ENCODE data around the gene GGCX. TPM values are rescaled to one million over a fixed set of nuclear protein-coding genes. Genes with fewer than 3 reads are reported as not detected.

Gene GGCX
- total RNA-seq = 10 to 100 TPM; 21.7 to 43.4 (median 31.0) TPM
- 10 to 100 TPM; 15.7 to 16.2 TPM for polyA plus RNA-seq

DNA sequence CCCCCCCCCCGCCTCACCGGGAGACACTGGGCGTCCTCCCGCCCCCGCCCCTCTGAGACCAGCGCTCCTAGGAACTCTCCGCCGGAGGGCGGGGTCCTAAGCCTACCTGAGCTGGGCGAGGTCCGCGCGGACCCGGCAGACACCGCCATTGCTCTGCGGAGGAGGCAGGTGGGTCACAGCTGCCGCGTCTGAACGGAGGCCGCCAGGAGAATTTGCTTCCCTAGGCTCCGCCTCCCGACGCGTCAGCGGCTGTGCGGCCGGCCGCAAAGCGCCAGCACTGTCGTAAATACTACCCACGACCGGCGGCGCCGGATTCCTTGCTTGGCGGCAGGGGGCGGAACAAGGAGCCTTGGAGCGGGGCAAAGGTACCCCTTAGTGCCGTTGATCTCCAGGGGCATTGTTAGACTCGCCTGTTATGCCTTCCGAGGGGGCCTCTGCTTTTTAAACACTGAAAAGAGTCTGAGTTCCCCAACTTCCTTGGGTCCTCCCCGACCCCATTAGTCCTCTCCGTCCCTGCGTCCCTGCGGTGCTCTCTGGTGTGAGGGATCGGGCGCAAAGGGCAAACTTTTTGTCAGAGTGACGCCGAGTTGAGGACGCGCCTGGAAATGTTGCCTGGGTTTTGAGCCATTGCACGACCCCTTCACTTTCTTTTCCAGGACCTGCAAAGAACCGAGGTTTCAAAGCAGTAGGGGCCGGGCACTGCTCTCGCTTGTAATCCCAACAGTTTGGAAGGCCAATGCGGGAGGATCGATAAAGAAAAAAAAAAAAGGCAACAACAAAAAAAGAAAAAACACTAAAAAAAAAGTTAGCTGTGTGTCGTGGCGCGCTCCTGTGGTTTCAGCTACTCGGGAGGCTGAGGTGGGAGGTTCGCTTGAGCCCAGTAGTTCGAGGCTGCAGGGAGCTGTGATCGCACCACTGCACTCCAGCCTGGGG, at the start of gene GGCX:
Gene GGCX, minus strand, starts transcription at position 214 of the 933 bp plus-strand sequence. Its CDS starts 65 bp downstream, at position 149.
- no peaks in the 10 kb centered on the region for H3K36me3 ChIP-seq
- H3K27me3 ChIP-seq = no peaks in the 10 kb centered on the region
- peak within 1 kb of the TSS; percentile 80 to 87 (median 84) for H3K27ac ChIP-seq
- ATAC-seq (peak; percentile 96 to 98 (median 96)), DNase-seq (peak; percentile 95 to 98 (median 96)), FAIRE-seq (no peak)
- H3K9me3 ChIP-seq = no peaks in the 10 kb centered on the region
- WGBS, 2 donors = 2 to 3% methylated on average over 63 to 64 of the region's 64 CpGs
- peak within 1 kb of the TSS; percentile 45 to 86 (median 76) for H3K4me3 ChIP-seq
- TF ChIP-seq, protein P1, sequence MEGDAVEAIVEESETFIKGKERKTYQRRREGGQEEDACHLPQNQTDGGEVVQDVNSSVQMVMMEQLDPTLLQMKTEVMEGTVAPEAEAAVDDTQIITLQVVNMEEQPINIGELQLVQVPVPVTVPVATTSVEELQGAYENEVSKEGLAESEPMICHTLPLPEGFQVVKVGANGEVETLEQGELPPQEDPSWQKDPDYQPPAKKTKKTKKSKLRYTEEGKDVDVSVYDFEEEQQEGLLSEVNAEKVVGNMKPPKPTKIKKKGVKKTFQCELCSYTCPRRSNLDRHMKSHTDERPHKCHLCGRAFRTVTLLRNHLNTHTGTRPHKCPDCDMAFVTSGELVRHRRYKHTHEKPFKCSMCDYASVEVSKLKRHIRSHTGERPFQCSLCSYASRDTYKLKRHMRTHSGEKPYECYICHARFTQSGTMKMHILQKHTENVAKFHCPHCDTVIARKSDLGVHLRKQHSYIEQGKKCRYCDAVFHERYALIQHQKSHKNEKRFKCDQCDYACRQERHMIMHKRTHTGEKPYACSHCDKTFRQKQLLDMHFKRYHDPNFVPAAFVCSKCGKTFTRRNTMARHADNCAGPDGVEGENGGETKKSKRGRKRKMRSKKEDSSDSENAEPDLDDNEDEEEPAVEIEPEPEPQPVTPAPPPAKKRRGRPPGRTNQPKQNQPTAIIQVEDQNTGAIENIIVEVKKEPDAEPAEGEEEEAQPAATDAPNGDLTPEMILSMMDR (IDR thresholded peaks at IDR 0.05) = no peak
- intact Hi-C loops (cut with DNase I) = no loop called here
- H3K4me1 ChIP-seq = peaks cover 0 to 15% (median 9%) of the 10 kb centered on the region in 3 donors

DNA sequence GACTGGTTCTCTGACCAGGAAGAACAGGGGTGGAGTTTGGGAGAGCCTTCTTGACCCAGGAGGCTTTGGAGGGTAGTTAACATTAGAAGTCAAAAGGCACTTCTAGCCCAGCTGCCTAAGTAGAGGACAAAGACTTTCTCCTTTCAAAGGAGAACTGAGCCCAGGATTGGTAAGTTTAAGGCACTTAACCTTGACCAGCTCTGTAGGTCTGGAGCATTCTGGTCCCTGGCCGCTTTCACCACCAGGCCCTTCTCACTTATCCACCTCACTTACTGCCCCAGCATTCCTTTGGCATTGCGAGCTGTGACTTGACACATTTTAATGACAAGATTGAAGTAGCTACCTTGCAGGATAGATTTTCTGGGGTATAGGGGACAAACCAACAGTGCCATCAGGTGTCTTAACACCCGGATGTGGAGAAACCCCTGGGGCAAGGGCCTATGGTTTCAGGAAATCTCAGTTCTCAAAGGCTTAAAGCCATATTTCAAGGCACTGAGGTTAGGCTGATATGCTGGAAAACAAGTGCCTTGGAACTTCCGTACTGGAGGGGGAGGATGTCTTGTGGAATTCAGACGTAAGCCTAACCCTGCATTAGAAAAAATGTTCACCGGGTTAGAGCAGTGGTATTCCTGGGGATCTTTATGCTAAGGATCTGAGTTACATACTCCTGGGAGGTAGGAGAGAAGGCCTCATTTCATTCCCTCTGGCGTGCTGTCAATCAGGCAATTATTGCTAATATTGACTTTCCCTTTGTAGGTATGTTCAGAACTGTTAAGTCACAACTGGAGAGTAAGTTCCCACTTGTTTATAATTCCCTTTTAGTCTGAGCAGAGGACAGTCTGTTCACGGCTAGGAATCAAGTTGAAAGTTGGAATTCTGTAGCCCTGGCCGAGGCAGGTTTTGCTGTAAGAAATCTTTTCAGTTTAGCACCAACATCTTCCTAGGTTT, 46.2 kb upstream of the GGCX start:
- Histone ChIP-seq H3K4me1 (peaks cover 9 to 34% (median 17%) of the 10 kb centered on the region in 3 donors), H3K27me3 (no peaks in the 10 kb centered on the region)
- intact Hi-C loops (cut with DNase I) = no loop called here

DNA sequence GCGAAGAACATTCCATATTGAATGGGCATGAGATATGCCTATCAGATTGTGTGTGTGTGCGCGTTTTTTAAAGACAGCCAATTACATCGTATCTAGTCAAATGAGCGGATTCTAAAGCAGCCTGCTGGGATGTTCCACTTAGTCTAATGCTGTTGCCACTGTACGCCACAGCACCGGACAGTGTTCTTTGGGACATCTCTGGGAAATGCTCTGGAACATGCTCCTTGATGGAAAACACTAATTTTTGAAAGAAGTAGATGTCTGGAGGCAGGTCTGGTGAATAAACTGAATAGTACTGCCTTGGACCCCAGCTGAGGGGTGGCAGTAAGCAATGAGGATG, 44.8 kb upstream of the GGCX start:
- H3K27ac ChIP-seq = no peak overlapping the region
- ATAC-seq (no peak), FAIRE-seq (no peak), DNase-seq (no peak)
- H3K4me3 ChIP-seq = no peak overlapping the region
- peaks cover 14 to 36% (median 24%) of the 10 kb centered on the region in 3 donors for H3K4me1 ChIP-seq
- TF ChIP-seq, protein P1 (IDR thresholded peaks at IDR 0.05) = no peak
- H3K27me3 ChIP-seq = no peaks in the 10 kb centered on the region
- no peaks in the 10 kb centered on the region for H3K9me3 ChIP-seq
- 74 to 75% methylated on average over 7 of the region's 7 CpGs for WGBS, 2 donors
- intact Hi-C loops (cut with DNase I) = no loop called here
- H3K36me3 ChIP-seq = no peaks in the 10 kb centered on the region

More for the DNA sequence above, 46.2 kb upstream of the GGCX start:
- Histone ChIP-seq H3K4me3 (no peak overlapping the region), H3K36me3 (no peaks in the 10 kb centered on the region), H3K9me3 (no peaks in the 10 kb centered on the region), H3K27ac (no peak overlapping the region)
- FAIRE-seq (no peak), DNase-seq (no peak), ATAC-seq (no peak)
- TF ChIP-seq, protein P1 (IDR thresholded peaks at IDR 0.05) = no peak
- 69 to 75% methylated on average over 9 of the region's 9 CpGs for WGBS, 2 donors

DNA sequence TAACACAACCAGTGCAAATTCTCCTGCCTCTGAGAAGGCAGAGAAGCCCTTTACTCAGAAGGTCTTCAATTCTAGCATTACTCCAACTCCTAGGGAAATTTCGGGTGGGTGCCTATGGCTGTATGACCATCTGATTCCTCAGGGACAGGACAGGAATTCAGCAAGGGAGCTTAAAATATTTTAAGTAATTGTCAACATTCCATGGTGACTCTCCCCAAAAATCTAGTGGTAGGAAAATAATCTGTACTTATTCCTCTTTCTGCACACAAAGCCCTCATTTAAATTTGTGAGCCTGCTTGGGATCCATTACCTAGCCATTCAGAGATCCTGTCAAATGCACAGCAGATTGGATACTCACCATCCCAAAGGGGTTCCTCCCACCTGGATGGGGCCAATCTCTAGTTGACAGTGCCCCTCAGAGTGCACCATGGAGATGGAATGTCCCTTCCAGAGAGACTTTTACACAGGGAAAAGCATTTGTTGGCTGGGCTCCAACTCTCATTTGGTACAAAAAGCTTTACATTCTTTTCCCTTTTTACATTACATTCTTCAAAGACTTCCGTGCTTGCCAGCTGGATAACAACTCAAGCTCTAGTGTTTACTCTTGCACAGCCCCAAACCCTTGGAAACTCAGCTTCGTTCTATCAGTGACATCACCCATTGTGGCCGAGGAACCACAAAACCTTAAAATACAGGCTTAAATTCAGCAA, 44.3 kb upstream of the GGCX start:
- H3K4me3 ChIP-seq = no peak overlapping the region
- no peak for ATAC-seq
- peak in 1 of 6 donors; percentile 18 for DNase-seq
- WGBS, 2 donors = 40 to 51% methylated on average over 4 of the region's 4 CpGs
- no peak for FAIRE-seq
- H3K9me3 ChIP-seq = no peaks in the 10 kb centered on the region
- H3K36me3 ChIP-seq = no peaks in the 10 kb centered on the region
- no peak overlapping the region for H3K27ac ChIP-seq
- intact Hi-C loops (cut with DNase I) = no loop called here
- H3K4me1 ChIP-seq = peaks cover 14 to 37% (median 26%) of the 10 kb centered on the region in 3 donors
- H3K27me3 ChIP-seq = no peaks in the 10 kb centered on the region
- TF ChIP-seq, protein P1 (IDR thresholded peaks at IDR 0.05) = no peak

Measured in pancreas (tissue), 10 donors.